ENCODE results near the gene SLC22A5. TPM values are rescaled to one million over a fixed set of nuclear protein-coding genes. Genes with fewer than 3 reads are reported as not detected.

SLC22A5 gene
- total RNA-seq, 1 donor from 2014 or later = 5.5 TPM

DNA sequence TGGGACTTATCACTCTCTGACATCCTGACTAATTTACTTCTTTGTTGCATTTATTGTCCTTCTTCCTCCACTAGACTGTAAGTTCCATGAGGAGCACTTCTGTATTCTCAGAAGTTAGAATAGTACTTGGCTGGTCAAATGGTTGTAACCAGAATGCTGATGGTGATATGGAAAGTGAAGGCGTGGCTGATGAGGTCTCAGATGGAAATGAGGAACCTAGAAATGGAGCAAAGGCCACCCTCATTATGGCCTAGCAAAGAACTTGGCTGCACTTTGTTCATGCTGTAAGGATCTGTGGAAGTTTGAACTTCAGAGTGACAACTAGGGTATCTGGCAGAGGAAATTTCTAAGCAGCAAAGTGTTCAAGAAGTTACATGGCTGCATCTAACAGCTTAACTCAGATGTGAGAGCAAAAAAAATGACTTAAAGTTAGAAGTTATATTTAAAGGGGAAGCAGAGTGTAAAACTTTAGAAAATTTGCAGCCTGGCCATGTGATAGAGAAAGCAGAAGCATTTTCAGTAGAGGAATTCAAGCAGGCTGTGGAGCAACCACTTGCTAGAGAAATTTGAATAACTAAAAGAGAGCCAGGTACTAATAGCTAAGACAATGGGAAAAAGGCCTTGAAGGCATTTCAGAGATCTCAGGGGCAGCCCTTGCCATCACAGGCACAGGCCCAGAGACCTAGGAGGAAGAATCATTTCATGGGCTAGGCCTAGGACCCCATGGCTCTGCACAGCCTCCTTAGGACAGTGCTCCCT lies 14.9 kb upstream of the SLC22A5 start:
- H3K36me3 Mint-ChIP-seq (ENCODE audit: low read depth) = no peaks in the 10 kb centered on the region
- H3K4me1 Mint-ChIP-seq = no peaks in the 10 kb centered on the region
- no peak overlapping the region for H3K4me3 Mint-ChIP-seq
- no peak for DNase-seq
- no peak overlapping the region for H3K27ac Mint-ChIP-seq
- peaks cover 16% of the 10 kb centered on the region for H3K27me3 Mint-ChIP-seq
- H3K9me3 Mint-ChIP-seq = no peaks in the 10 kb centered on the region
- intact Hi-C loops (cut with micrococcal nuclease) = no loop called here

DNA sequence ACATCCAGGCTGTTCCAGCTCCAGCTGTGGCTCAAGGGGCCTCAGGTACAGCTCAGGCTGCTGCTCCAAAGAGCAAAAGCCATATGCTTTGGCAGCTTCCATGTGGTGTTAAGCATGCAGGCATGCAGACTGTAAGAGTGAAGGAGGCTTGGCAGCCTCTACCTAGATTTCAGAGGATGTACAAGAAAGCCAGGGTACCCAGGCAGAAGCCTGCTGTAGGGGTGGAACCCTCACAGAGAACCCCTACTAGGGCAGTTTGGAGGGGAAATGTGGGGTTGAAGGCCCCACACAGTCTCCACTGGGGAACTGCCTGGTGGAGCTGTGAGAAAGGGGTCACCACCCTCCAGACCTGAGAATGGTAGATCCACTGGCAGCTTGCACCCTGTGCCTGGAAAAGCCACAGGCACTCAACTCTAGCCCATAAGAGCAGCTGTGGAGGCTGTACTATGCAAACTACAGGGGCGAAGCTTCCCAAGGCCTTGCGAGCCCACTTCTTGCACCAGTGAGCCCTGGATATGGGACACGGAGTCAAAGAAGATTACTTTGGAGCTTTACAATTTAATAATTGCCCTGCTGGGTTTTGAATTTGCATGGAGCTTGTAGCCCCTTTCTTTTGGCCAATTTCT lies 14.3 kb upstream of the SLC22A5 start:
- no peak for DNase-seq
- no peaks in the 10 kb centered on the region for H3K36me3 Mint-ChIP-seq (ENCODE audit: low read depth)
- H3K4me3 Mint-ChIP-seq = no peak overlapping the region
- H3K4me1 Mint-ChIP-seq = no peaks in the 10 kb centered on the region
- intact Hi-C loops (cut with micrococcal nuclease) = no loop called here
- no peak overlapping the region for H3K27ac Mint-ChIP-seq
- H3K27me3 Mint-ChIP-seq = peaks cover 16% of the 10 kb centered on the region
- H3K9me3 Mint-ChIP-seq = no peaks in the 10 kb centered on the region

DNA sequence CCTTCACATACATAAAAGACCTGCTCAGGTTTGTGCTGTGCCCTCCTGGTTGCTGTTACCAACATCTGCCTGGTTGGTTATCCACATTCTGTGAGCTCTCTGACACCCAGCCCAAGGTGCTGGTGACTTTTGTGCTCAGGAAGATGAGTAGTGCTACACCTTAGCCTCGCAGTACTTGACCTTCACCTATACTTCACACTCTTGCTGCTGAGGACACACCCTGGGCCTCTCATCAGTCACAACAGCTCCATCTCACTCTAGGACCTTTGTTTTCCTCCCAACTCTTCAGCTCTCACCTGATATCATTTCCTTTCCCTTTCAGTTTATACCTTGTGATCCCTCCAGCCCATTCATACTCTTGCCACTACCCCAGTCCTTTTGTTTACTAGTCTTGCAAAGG lies 10.7 kb upstream of the SLC22A5 start:
- intact Hi-C loops (cut with micrococcal nuclease) = no loop called here
- no peaks in the 10 kb centered on the region for H3K9me3 Mint-ChIP-seq
- H3K27me3 Mint-ChIP-seq = peaks cover 6% of the 10 kb centered on the region

GRCh38 chr5:132362086-132362485 lies 7.4 kb upstream of the SLC22A5 start:
- Mint-ChIP-seq H3K36me3 (ENCODE audit: low read depth) (no peaks in the 10 kb centered on the region), H3K4me1 (peaks cover 2% of the 10 kb centered on the region), H3K27me3 (peaks cover 2% of the 10 kb centered on the region), H3K4me3 (no peak overlapping the region), H3K27ac (no peak overlapping the region), H3K9me3 (no peaks in the 10 kb centered on the region)
- no peak for DNase-seq
- intact Hi-C loops (cut with micrococcal nuclease) = no loop called here

More for the DNA sequence above, 10.7 kb upstream of the SLC22A5 start:
- no peak overlapping the region for H3K27ac Mint-ChIP-seq
- peaks cover 2% of the 10 kb centered on the region for H3K4me1 Mint-ChIP-seq
- no peak overlapping the region for H3K4me3 Mint-ChIP-seq
- DNase-seq = no peak
- no peaks in the 10 kb centered on the region for H3K36me3 Mint-ChIP-seq (ENCODE audit: low read depth)

DNA sequence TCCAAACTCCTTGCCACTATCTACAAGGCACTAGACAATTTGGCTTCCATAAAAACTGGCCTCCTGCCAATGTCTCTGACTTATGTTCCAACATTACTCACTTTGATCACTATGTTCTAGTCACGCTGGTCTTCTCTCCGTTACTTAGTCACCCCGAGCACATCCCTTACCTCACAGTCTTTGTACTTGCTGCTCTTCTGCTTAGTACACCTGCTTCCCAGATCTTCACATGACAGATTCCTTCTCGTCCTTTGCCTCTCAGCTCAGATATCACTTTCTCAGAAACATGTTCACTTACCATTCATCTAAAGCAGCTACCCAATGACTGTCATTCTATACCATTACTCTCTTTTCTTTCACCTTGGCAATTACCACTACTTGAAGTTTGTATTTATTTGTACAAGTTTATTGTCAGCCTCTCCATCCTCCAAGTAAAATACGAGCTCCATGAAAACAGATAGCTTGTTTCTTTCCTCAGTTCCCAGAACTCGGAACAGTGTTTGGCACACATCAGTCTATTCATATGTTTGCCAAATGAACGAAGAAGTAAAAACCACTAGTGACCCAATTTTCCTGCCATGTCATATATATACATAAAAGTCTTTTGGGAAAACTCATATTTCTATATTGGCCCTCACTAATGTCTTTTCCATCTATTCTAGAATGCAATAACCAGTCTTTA lies 5.9 kb upstream of the SLC22A5 start:
- Mint-ChIP-seq H3K27ac (no peak overlapping the region), H3K4me3 (no peak overlapping the region), H3K36me3 (ENCODE audit: low read depth) (no peaks in the 10 kb centered on the region), H3K27me3 (peaks cover 2% of the 10 kb centered on the region), H3K4me1 (peaks cover 2% of the 10 kb centered on the region), H3K9me3 (no peaks in the 10 kb centered on the region)
- intact Hi-C loops (cut with micrococcal nuclease) = no loop called here
- DNase-seq = no peak

DNA sequence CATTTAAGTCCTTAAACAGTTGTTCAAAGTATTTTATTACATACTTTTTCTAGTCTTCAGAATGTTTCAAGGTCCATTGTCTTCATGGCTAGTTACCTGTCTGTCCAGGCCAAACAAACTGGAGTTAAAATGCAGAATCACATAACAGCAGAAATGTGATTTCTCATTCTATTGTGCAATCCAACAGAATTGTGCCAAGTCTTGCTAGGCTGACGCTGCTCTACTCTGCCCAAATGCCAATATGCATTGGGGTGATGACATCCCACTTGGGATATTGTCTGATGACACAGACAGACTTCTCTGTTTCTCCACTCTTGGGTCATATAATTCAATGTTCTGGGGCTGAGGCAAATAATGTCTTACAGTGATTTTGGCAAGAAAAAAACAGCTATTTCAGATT lies 5.2 kb upstream of the SLC22A5 start:
- intact Hi-C loops (cut with micrococcal nuclease) = no loop called here
- H3K27ac Mint-ChIP-seq = no peak overlapping the region
- no peaks in the 10 kb centered on the region for H3K9me3 Mint-ChIP-seq
- no peaks in the 10 kb centered on the region for H3K36me3 Mint-ChIP-seq (ENCODE audit: low read depth)
- DNase-seq = no peak
- peaks cover 2% of the 10 kb centered on the region for H3K27me3 Mint-ChIP-seq
- H3K4me3 Mint-ChIP-seq = no peak overlapping the region
- peaks cover 5% of the 10 kb centered on the region for H3K4me1 Mint-ChIP-seq

DNA sequence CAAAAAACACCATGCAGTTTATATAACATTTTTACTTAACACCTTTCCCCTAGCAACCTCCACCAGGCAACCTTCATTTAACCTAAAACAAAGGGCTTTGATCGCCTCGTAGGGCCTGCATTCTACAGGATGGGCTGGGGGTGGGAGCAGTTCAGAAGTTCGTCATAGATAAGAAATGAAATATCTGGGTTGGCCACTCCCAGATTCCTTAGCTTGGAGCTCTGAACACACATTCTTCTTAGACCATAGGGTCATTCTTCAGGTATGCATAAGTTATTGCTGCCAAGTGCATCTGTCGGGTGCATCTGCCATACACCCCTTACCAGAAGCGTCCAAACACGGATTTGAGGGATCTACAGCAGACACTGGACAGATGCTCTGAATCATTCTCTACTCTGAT lies 4.3 kb upstream of the SLC22A5 start:
- intact Hi-C loops (cut with micrococcal nuclease) = loop anchor here (5.0 kb wide), 1 partner anchor 68 kb away; no protein-coding TSS in a partner anchor
- no peaks in the 10 kb centered on the region for H3K9me3 Mint-ChIP-seq
- DNase-seq = no peak
- H3K36me3 Mint-ChIP-seq (ENCODE audit: low read depth) = no peaks in the 10 kb centered on the region
- H3K27ac Mint-ChIP-seq = no peak overlapping the region
- peaks cover 2% of the 10 kb centered on the region for H3K27me3 Mint-ChIP-seq
- H3K4me1 Mint-ChIP-seq = peaks cover 5% of the 10 kb centered on the region
- H3K4me3 Mint-ChIP-seq = no peak overlapping the region

DNA sequence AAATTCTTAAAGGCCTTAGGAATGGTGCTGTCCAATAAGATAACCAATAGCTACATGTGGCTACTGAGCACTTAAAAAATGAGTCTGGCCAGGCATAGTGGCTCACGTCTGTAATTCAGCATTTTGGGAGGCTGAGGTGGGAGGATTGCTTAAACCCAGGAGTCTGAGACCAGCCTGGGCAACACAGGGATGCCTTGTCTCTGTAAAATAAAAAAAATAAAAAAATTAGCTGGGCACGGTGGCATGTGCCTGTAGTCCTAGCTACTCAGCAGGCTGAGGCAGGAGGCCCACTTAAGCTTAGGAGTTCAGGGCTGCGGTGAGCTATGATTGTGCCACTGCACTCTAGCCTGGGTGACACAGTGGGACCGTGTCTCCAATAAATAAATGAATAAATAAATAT lies 1.3 kb upstream of the SLC22A5 start:
- no peak for DNase-seq
- H3K4me3 Mint-ChIP-seq = no peak overlapping the region
- intact Hi-C loops (cut with micrococcal nuclease) = loop anchor here (2.0 to 5.0 kb wide), 2 partner anchors 71 to 303 kb away; no protein-coding TSS in a partner anchor
- H3K27me3 Mint-ChIP-seq = peaks cover 2% of the 10 kb centered on the region
- H3K27ac Mint-ChIP-seq = no peak overlapping the region
- peaks cover 24% of the 10 kb centered on the region for H3K4me1 Mint-ChIP-seq
- H3K36me3 Mint-ChIP-seq (ENCODE audit: low read depth) = no peaks in the 10 kb centered on the region
- H3K9me3 Mint-ChIP-seq = no peaks in the 10 kb centered on the region

GRCh38 chr5:132369007-132369473 lies 470 bp upstream of the SLC22A5 start:
- Mint-ChIP-seq H3K4me1 (peaks cover 22% of the 10 kb centered on the region), H3K27ac (peak overlapping the region; percentile 47), H3K27me3 (no peaks in the 10 kb centered on the region), H3K36me3 (ENCODE audit: low read depth) (no peaks in the 10 kb centered on the region), H3K9me3 (no peaks in the 10 kb centered on the region), H3K4me3 (peak overlapping the region; percentile 81)
- no peak for DNase-seq
- intact Hi-C loops (cut with micrococcal nuclease) = loop anchor here (2.0 to 5.0 kb wide), 2 partner anchors 72 to 304 kb away; no protein-coding TSS in a partner anchor

DNA sequence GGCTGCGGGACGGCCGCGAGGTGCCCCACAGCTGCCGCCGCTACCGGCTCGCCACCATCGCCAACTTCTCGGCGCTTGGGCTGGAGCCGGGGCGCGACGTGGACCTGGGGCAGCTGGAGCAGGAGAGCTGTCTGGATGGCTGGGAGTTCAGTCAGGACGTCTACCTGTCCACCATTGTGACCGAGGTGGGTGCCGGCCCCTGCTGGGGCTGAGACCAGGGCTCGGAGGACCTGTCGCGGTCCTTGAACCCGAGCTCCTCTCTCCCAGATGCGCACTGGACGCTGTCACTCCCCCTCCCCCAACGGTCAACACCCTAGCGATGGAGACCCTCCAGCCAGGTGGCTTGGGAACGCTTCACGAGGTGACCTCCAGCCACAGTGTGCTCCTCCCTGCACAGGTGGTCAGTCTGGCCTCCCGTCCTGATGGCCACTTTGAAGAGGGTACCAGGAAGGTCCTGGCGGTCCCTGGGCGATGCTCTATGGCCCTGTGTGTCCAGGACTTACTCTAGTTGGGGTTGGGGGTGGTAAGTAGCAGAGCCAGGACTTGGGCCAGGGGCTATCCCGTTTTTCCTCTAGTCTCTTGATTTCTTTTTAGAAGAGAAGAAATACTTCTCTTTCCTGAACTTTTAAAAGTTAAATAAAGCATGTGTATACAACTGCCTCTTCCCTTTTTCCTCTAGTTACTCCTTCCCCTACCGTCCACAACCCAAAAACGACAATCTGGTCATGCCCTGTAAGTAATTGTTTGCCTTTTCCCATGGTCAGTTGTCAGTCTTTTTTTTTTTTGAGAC lies 866 bp downstream of the SLC22A5 start:
- intact Hi-C loops (cut with micrococcal nuclease) = no loop called here
- Mint-ChIP-seq H3K27me3 (no peaks in the 10 kb centered on the region), H3K4me3 (peak overlapping the region; percentile 81), H3K27ac (peak overlapping the region; percentile 63), H3K9me3 (no peaks in the 10 kb centered on the region), H3K4me1 (peaks cover 22% of the 10 kb centered on the region), H3K36me3 (ENCODE audit: low read depth) (no peaks in the 10 kb centered on the region)
- DNase-seq = no peak

DNA sequence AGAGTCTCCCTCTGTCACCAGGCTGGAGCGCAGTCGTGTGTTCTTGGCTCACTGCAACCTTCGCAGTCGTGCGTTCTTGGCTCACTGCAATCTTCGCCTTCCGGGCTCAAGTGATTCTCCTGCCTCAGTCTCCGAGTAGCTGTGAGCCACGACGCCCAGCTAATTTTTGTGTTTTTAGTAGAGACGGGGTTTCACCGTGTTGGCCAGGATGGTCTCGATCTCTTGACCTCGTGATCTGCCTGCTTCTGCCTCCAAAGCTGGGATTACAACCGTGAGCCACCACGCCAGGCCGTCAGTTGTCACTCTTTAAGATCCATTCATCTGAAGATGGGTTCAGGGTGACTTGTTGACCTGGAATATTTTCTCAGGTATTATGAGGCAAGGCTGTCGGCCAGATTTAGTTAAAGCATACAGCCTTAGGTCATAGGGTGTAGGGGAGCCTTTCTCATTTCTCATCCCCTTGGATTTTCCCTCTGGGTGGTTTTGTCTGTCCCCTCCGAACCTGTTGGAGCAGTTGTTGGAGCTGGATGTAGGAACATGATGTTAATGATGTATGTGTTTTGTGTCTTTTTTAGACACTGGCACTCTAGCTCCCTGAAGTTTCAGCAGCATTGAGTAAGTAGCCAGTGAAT lies 1.6 kb downstream of the SLC22A5 start:
- intact Hi-C loops (cut with micrococcal nuclease) = no loop called here
- Mint-ChIP-seq H3K9me3 (no peaks in the 10 kb centered on the region), H3K4me1 (peaks cover 22% of the 10 kb centered on the region), H3K27me3 (no peaks in the 10 kb centered on the region), H3K36me3 (ENCODE audit: low read depth) (no peaks in the 10 kb centered on the region), H3K4me3 (peak overlapping the region; percentile 81), H3K27ac (peak overlapping the region; percentile 55)
- DNase-seq = no peak

DNA sequence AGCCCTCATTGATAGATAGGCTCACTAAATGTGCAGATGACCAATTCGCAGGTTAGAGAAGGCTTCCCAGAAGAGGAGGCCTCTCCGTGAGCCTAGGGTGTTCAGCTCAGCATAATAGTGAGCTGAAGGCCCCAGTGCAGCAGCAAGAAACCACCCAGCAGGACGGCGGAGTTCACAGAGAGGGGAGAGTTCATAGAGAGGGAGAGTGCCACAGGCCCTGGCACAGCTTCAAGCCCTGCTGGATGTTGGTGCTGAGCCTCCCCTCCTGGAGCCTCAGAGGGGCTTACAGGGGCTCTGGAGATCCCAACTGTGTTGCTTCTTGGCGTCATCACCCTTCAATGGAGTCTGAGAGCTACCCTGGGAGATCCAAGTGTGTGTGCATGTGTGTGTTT lies 2.1 kb downstream of the SLC22A5 start:
- intact Hi-C loops (cut with micrococcal nuclease) = no loop called here
- Mint-ChIP-seq H3K36me3 (ENCODE audit: low read depth) (no peaks in the 10 kb centered on the region), H3K9me3 (no peaks in the 10 kb centered on the region), H3K4me3 (peak overlapping the region; percentile 81), H3K4me1 (peaks cover 22% of the 10 kb centered on the region), H3K27me3 (no peaks in the 10 kb centered on the region), H3K27ac (peak overlapping the region; percentile 58)
- DNase-seq = no peak

GRCh38 chr5:132372127-132372526 lies 2.6 kb downstream of the SLC22A5 start:
- no peaks in the 10 kb centered on the region for H3K9me3 Mint-ChIP-seq
- no peak for DNase-seq
- H3K27ac Mint-ChIP-seq = no peak overlapping the region
- peaks cover 22% of the 10 kb centered on the region for H3K4me1 Mint-ChIP-seq
- no peaks in the 10 kb centered on the region for H3K27me3 Mint-ChIP-seq
- H3K4me3 Mint-ChIP-seq = no peak overlapping the region
- H3K36me3 Mint-ChIP-seq (ENCODE audit: low read depth) = no peaks in the 10 kb centered on the region
- intact Hi-C loops (cut with micrococcal nuclease) = no loop called here
